ENCODE data around the gene NARS2. TPM values are rescaled to one million over a fixed set of nuclear protein-coding genes. Genes with fewer than 3 reads are reported as not detected.

The NARS2 gene
- total and polyA plus RNA-seq, 2 experiments from 2014 or later, result 10.9 to 13.0 TPM

GRCh38 chr11:78386215-78386941, 188.3 kb downstream of the NARS2 start:
- no peak for DNase-seq
- Histone ChIP-seq H3K79me2 (ENCODE audit: insufficient read depth) (peaks cover 5% of the 10 kb centered on the region; the same call in 1 of the 2 replicates), H3K9me2 (ENCODE audit: insufficient read depth) (no peaks in the 10 kb centered on the region), H2AFZ (no peak overlapping the region), H3K9ac (no peak overlapping the region), H4K20me1 (ENCODE audit: insufficient read depth) (no peaks in the 10 kb centered on the region), H3K9me3 (ENCODE audit: low read depth) (no peaks in the 10 kb centered on the region), H3F3A (ENCODE audit: insufficient read depth) (no peaks in the 10 kb centered on the region), H3K4me2 (ENCODE audit: unreplicated experiment) (no peak overlapping the region), H3K36me3 (ENCODE audit: low read depth) (no peaks in the 10 kb centered on the region), H3K4me3 (no peak overlapping the region), H3K27me3 (replicated peaks; ENCODE audit: insufficient read depth) (no peaks in the 10 kb centered on the region), H3K27ac (no peak overlapping the region), H3K4me1 (ENCODE audit: insufficient read depth) (0 out of 2 replicates have a peak, but pooled peaks cover 3% of the 10 kb centered on the region)
- no peak for TF ChIP-seq EZH2 (IDR thresholded peaks at IDR 0.05; ENCODE audit: insufficient read depth, poor library complexity, severe bottlenecking)
- no peak for TF ChIP-seq EZH2phosphoT487 (IDR thresholded peaks at IDR 0.05; ENCODE audit: insufficient read depth, low read depth)
- in situ Hi-C loops (cut with MboI), result no loop called here
- WGBS, 2 experiments (ENCODE audit: low coverage in 1 of 2, low lambda C conversion rate in 2 of 2, missing lambda C conversion rate in 2 of 2), result 91 to 93% methylated on average over 3 of the region's 3 CpGs

Small RNA genes lying within 50 kb of the gene (small RNA-seq; reads per million reads assigned to genes)
- not detected for gene RNU6-311P (ENCODE audit: low read depth, low replicate concordance)

Other genes with a start within 250 kb of the NARS2 start
- gene GAB2, start 157.0 kb downstream of the NARS2 start, total RNA-seq (2014; rRNA removed; shearing (Covaris generic)), result 7.2 and 12.2 TPM in 2 replicates
- gene GAB2, start 157.0 kb downstream of the NARS2 start, polyA plus RNA-seq (2016; fragmentation: Nextera tagmentation; extraction: Ambion mirVana), result 1.8 TPM in 2 replicates